Neutrophil (primary cell): ENCODE results near the gene SDSL.

Experiments
- H3K27ac ChIP-seq: fragments of 200-600 bp; sonication (generic); 2 replicates; pipeline ENCODE4 v1.5.1; 2016; ENCODE audit warnings: mild to moderate bottlenecking, moderate library complexity
- H3K27me3 ChIP-seq: fragments of 200-600 bp; sonication (generic); 2 replicates; pipeline ENCODE4 v1.6.0; 2016; ENCODE audit warnings: mild to moderate bottlenecking
- H3K36me3 ChIP-seq: fragments of 200-600 bp; sonication (generic); 2 replicates; pipeline ENCODE4 v1.5.1; 2017
- H3K4me1 ChIP-seq, 2 experiments: fragments of 200-600 bp in 1 of 2; sonication (generic) in 1 of 2; 1 replicate in 1 of 2; 2 replicates in 1 of 2; pipeline versions ENCODE4 v1.5.1 to v1.6.1; 2013 to 2016; ENCODE audit warnings: low read depth in 1 of 2, low read length in 1 of 2, mild to moderate bottlenecking in 1 of 2, moderate library complexity in 1 of 2; ENCODE audit not compliant: control insufficient read depth in 1 of 2, insufficient read depth in 1 of 2
- H3K4me3 ChIP-seq, 2 experiments: fragments of 200-600 bp in 1 of 2; sonication (generic) in 1 of 2; 1 replicate in 1 of 2; 2 replicates in 1 of 2; pipeline ENCODE4 v1.5.1; 2013 to 2016; ENCODE audit warnings: low read depth in 1 of 2, low read length in 1 of 2, mild to moderate bottlenecking in 1 of 2, moderate library complexity in 1 of 2
- H3K9me3 ChIP-seq: fragments of 200-600 bp; sonication (generic); 2 replicates; pipeline ENCODE4 v1.5.1; 2016
- CTCF ChIP-seq: fragments of 200-600 bp; sonication (generic); IDR thresholded peaks from 2 replicates; pipeline ENCODE4 v1.5.1; 2016; ENCODE audit warnings: antibody characterized with exemption

SDSL gene

DNA sequence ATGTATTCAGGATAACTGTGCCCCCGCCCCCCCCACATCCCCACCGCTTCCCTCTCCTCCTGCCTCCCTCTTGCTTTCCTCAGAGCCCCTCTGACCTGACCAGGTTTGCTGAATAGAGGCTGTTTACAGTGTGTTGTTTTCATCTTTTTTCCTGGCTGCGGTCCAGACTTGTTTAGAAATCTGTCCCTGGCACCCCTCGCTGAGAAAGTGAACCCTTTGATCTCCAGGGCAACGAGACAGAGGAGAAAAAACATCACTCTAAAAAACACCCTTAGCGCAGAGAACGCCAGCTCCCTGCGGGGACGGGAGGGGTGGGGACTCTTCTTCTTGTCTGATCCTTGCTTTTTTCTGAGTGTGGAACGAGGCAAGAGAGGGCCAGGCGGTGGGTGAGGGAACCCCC lies 41.0 kb upstream of the SDSL start:
- no peak for TF ChIP-seq CTCF
- H3K4me1 ChIP-seq: no peaks in the 10 kb centered on the region
- H3K36me3 ChIP-seq: no peaks in the 10 kb centered on the region

DNA sequence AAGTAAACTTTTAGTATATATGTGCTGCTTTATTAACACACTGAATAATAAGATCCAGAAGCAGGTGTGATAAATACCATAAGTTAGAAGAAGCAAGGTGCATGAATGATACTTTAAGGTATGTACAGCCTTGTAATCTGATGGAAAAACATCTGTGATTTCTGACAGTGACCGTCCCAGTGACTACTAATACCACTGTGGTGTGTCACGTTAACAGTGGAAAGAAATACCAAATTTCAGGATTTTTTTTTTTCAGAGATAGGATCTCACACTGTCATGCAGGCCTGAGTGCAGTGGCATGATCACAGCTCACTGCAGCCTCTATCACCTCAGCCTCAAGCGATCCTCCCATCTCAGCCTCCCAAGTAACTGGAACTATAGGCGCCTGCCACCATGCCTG lies 40.0 kb upstream of the SDSL start:
- no peak for TF ChIP-seq CTCF

More for the DNA sequence above, 41.0 kb upstream of the SDSL start:
- H3K27me3 ChIP-seq: no peaks in the 10 kb centered on the region
- H3K4me3 ChIP-seq: no peak overlapping the region
- H3K9me3 ChIP-seq: no peaks in the 10 kb centered on the region
- H3K27ac ChIP-seq: no peak overlapping the region

DNA sequence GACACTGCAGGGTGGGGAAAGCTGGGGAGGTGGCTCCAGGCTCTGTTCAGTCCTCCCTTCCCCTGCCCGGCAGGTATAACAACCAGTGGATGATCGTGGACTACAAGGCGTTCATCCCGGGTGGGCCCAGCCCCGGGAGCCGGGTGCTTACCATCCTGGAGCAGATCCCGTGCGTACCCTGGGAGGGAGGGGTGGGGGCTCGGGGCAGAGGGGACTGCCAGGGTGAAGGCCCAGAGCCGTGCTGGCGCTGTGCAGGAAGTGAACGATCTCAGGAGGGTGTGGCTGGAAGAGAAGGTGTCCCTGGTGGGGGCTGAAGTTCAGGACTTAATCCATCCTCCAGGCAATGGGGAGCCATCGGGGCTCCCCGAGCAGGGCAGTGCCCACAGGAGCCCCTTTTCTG lies 37.4 kb upstream of the SDSL start:
- Histone ChIP-seq H3K9me3 (no peaks in the 10 kb centered on the region), H3K4me3 (no peak overlapping the region), H3K4me1 (no peaks in the 10 kb centered on the region), H3K27me3 (no peaks in the 10 kb centered on the region), H3K27ac (no peak overlapping the region), H3K36me3 (no peaks in the 10 kb centered on the region)
- TF ChIP-seq CTCF: no peak

More for the DNA sequence above, 40.0 kb upstream of the SDSL start:
- Histone ChIP-seq H3K4me3 (no peak overlapping the region), H3K9me3 (no peaks in the 10 kb centered on the region), H3K27ac (no peak overlapping the region), H3K27me3 (no peaks in the 10 kb centered on the region), H3K36me3 (no peaks in the 10 kb centered on the region), H3K4me1 (no peaks in the 10 kb centered on the region)

GRCh38 chr12:113385282-113385882 lies 36.8 kb upstream of the SDSL start:
- Histone ChIP-seq H3K27me3 (no peaks in the 10 kb centered on the region), H3K27ac (no peak overlapping the region), H3K9me3 (no peaks in the 10 kb centered on the region), H3K4me3 (no peak overlapping the region), H3K4me1 (no peaks in the 10 kb centered on the region), H3K36me3 (no peaks in the 10 kb centered on the region)
- no peak for TF ChIP-seq CTCF

GRCh38 chr12:113386866-113387566 lies 35.2 kb upstream of the SDSL start:
- no peaks in the 10 kb centered on the region for H3K4me1 ChIP-seq
- no peak overlapping the region for H3K4me3 ChIP-seq
- H3K36me3 ChIP-seq: no peaks in the 10 kb centered on the region
- H3K27me3 ChIP-seq: no peaks in the 10 kb centered on the region
- TF ChIP-seq CTCF: no peak
- no peaks in the 10 kb centered on the region for H3K9me3 ChIP-seq
- H3K27ac ChIP-seq: no peak overlapping the region
